OCI-LY1 (cell line): Measurements from ENCODE around the gene PXYLP1.

Experiments used
- H2AFZ ChIP-seq: fragments of 200-600 bp; sonication (generic), shearing (Covaris generic); 2 replicates; pipeline ENCODE4 v1.6.0; 2014; ENCODE audit warnings: antibody characterized with exemption, mild to moderate bottlenecking, low read length
- H3F3A ChIP-seq: fragments of 200-600 bp; sonication (generic), shearing (Covaris generic); 2 replicates; pipeline ENCODE4 v1.6.0; 2014; ENCODE audit warnings: mild to moderate bottlenecking, antibody characterized with exemption, low read length, moderate library complexity; ENCODE audit not compliant: insufficient read depth
- H3K27ac ChIP-seq: fragments of 200-600 bp; sonication (generic); 2 replicates; pipeline ENCODE4 v1.5.1; 2014; ENCODE audit warnings: low read length, mixed run types, mild to moderate bottlenecking, low read depth; ENCODE audit not compliant: poor library complexity, severe bottlenecking
- H3K27me3 ChIP-seq: fragments of 200-600 bp; sonication (generic); 2 replicates; pipeline ENCODE4 v1.6.0; 2014; ENCODE audit warnings: antibody characterized with exemption, mild to moderate bottlenecking, low read length, moderate library complexity; ENCODE audit not compliant: insufficient read depth
- H3K36me3 ChIP-seq: fragments of 200-600 bp; sonication (generic); 2 replicates; pipeline ENCODE4 v1.6.1; 2014; ENCODE audit warnings: mild to moderate bottlenecking, antibody characterized with exemption, low read length, moderate library complexity, mixed read lengths; ENCODE audit not compliant: insufficient read depth
- H3K4me1 ChIP-seq: fragments of 200-600 bp; sonication (generic); 2 replicates; pipeline ENCODE4 v1.5.1; 2014; ENCODE audit warnings: mild to moderate bottlenecking, low read length, moderate library complexity; ENCODE audit not compliant: insufficient read depth, severe bottlenecking
- H3K4me2 ChIP-seq: fragments of 200-600 bp; sonication (generic), shearing (Covaris generic); 2 replicates; pipeline ENCODE4 v1.6.1; 2014; ENCODE audit warnings: low read length
- H3K4me3 ChIP-seq: fragments of 200-600 bp; sonication (generic); 2 replicates; pipeline ENCODE4 v1.5.1; 2014; ENCODE audit warnings: low read length, low read depth, mild to moderate bottlenecking, mixed read lengths; ENCODE audit not compliant: poor library complexity, severe bottlenecking
- H3K79me2 ChIP-seq: fragments of 200-600 bp; shearing (Covaris generic); 2 replicates; pipeline ENCODE4 v1.6.1; 2016; ENCODE audit warnings: mixed run types, low read length, mixed read lengths; ENCODE audit not compliant: insufficient read depth
- H3K9ac ChIP-seq: fragments of 200-600 bp; sonication (generic), shearing (Covaris generic); 2 replicates; pipeline ENCODE4 v1.6.1; 2014; ENCODE audit warnings: mild to moderate bottlenecking, low read length, mixed read lengths
- H3K9me2 ChIP-seq: fragments of 200-600 bp; sonication (generic), shearing (Covaris generic); 2 replicates; pipeline ENCODE4 v1.6.1; 2014; ENCODE audit warnings: low read depth, mild to moderate bottlenecking, low read length, mixed read lengths
- H3K9me3 ChIP-seq: fragments of 200-600 bp; shearing (Covaris generic); 2 replicates; pipeline ENCODE4 v1.6.1; 2014; ENCODE audit warnings: low read length, mixed read lengths
- H4K20me1 ChIP-seq: fragments of 200-600 bp; sonication (generic), shearing (Covaris generic); 2 replicates; pipeline ENCODE4 v1.6.0; 2016; ENCODE audit warnings: mild to moderate bottlenecking, low read length; ENCODE audit not compliant: insufficient read depth
- EZH2 ChIP-seq: fragments of 200-600 bp; sonication (generic), shearing (Covaris generic); IDR thresholded peaks from 2 replicates; pipeline ENCODE4 v1.8.0; 2017; ENCODE audit warnings: borderline replicate concordance, mixed run types, mild to moderate bottlenecking, antibody characterized with exemption, low read length, moderate library complexity, mixed read lengths
- TF ChIP-seq, protein P1 (sequence below): fragments of 200-600 bp; sonication (generic), shearing (Covaris generic); IDR thresholded peaks from 2 replicates; pipeline ENCODE4 v1.5.1; 2017; ENCODE audit warnings: mild to moderate bottlenecking, antibody characterized with exemption, low read length, moderate library complexity, mixed read lengths

PXYLP1 gene

DNA sequence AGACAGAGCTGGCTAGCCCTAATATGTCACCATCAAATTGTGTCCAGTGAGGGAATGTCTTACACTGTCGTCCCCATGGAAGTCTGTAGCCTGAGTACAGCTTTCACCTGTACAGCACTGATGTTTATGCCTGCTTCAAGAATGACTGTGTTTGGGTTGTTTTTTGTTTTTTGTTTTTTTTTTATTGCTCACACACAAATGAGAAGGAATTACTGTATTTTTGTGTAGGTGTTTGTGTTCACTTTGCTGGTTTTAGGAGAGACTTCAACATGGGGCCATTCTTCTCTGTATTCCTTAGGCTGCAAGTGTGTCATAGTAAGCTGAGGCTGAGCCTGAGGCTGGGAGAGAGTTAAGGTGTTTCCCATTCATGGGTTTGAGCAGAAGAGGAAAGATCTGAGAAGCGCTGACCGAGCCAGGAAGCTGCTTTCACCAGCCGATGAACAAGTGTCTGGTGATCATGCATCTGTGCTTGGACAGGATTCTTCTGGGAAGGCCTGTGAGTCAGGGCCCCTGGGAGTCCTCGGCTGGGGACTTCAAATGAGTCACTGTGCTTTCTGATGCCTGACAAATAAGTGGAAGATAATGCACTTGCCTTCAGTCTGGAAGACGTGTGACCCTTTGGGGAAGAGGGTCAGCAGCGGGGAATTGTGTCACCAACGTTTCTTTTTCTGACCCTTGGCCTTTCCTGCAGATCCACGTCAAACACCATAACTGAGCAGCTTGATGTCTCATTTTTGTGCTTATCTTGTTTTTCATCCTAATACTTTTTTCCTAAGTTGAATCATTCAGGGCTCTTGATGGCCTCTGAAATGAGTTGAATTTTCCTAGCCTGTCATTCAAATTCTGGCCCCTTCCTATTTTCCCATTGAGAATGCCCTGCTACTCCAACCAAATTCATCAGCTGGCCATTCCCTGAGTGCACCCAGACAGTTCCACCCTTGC is 100.0 kb downstream of the PXYLP1 start:
- no peak overlapping the region for H3K4me2 ChIP-seq
- H3K27ac ChIP-seq = no peak overlapping the region
- H2AFZ ChIP-seq = no peak overlapping the region
- H3K36me3 ChIP-seq = no peaks in the 10 kb centered on the region
- no peaks in the 10 kb centered on the region for H4K20me1 ChIP-seq
- TF ChIP-seq, protein P1, sequence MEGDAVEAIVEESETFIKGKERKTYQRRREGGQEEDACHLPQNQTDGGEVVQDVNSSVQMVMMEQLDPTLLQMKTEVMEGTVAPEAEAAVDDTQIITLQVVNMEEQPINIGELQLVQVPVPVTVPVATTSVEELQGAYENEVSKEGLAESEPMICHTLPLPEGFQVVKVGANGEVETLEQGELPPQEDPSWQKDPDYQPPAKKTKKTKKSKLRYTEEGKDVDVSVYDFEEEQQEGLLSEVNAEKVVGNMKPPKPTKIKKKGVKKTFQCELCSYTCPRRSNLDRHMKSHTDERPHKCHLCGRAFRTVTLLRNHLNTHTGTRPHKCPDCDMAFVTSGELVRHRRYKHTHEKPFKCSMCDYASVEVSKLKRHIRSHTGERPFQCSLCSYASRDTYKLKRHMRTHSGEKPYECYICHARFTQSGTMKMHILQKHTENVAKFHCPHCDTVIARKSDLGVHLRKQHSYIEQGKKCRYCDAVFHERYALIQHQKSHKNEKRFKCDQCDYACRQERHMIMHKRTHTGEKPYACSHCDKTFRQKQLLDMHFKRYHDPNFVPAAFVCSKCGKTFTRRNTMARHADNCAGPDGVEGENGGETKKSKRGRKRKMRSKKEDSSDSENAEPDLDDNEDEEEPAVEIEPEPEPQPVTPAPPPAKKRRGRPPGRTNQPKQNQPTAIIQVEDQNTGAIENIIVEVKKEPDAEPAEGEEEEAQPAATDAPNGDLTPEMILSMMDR = no peak
- no peak for TF ChIP-seq EZH2
- H3K4me3 ChIP-seq = no peak overlapping the region
- H3K79me2 ChIP-seq = no peaks in the 10 kb centered on the region
- H3K9ac ChIP-seq = no peak overlapping the region
- H3K9me2 ChIP-seq = no peaks in the 10 kb centered on the region
- no peaks in the 10 kb centered on the region for H3K9me3 ChIP-seq
- no peaks in the 10 kb centered on the region for H3K27me3 ChIP-seq
- peaks cover 1% of the 10 kb centered on the region for H3K4me1 ChIP-seq
- no peaks in the 10 kb centered on the region for H3F3A ChIP-seq

DNA sequence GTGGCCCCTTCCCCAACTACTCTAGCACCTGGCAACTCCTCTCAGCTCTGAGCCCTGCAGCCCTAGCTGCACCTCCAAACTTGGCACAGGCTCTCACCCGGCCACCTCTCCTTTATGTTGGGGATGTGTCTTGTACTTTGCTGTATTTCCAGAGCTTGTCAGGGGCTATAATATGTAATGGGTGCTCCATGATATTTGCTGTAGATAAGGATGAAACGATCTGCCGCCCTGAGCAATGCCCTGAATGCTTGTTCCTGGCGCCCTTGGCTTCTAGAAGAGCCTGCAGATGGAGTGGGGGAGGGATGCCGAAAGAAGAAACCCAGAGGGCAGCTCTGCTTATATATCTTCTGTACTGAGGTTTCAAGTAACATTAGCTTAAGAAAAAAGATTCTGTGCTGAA is 100.8 kb downstream of the PXYLP1 start:
- Histone ChIP-seq H3K27me3 (no peaks in the 10 kb centered on the region), H3K4me1 (peaks cover 9% of the 10 kb centered on the region), H3K4me3 (no peak overlapping the region), H3K9ac (no peak overlapping the region), H3F3A (no peaks in the 10 kb centered on the region), H3K9me3 (no peaks in the 10 kb centered on the region), H3K79me2 (no peaks in the 10 kb centered on the region), H4K20me1 (no peaks in the 10 kb centered on the region), H3K9me2 (no peaks in the 10 kb centered on the region), H3K4me2 (no peak overlapping the region), H3K27ac (no peak overlapping the region), H2AFZ (no peak overlapping the region), H3K36me3 (no peaks in the 10 kb centered on the region)
- no peak for TF ChIP-seq EZH2
- TF ChIP-seq, protein P1 = no peak

DNA sequence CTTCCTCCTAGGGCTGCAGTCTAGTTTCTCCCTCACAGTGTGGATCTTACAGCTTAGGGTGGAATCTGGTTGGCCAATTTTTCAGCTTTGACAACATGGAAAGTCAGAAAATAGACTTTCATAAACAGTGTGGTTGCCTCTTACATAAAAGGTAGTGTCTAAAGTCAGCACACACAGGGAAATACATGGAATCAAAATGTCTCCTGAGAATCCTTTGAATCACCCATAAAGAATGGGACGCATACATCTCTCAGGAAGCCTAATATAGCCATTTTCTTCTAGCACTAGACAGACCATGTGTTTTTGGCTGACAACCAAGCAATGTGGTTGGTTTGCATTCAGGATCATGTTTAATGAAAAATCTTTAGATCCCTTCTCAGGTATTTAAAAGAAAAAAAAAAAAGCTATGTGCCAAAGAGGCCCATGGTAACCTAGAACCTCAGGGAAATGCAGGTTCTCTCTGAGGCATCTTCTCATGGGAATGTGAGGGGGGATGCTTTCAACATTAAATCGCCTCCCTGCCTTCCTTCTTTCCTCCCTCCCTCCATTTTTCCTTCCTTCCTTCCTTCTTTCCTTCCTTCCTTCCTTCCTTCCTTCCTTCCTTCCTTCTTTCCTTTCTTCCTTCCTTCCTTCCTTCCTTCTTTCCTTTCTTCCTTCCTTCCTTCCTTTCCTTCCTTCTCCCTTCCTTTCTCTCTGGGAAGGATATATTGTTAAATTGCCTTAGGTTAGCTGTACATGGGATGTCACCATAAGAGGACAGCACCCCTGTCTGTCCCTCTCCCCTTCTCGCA is 102.4 kb downstream of the PXYLP1 start:
- no peak overlapping the region for H3K27ac ChIP-seq
- no peaks in the 10 kb centered on the region for H3K27me3 ChIP-seq
- H3K9me2 ChIP-seq = no peaks in the 10 kb centered on the region
- no peak for TF ChIP-seq EZH2
- TF ChIP-seq, protein P1 = no peak
- H3K9me3 ChIP-seq = 0 out of 2 replicates have a peak, but pooled peaks cover 4% of the 10 kb centered on the region
- no peaks in the 10 kb centered on the region for H3K36me3 ChIP-seq
- H4K20me1 ChIP-seq = no peaks in the 10 kb centered on the region
- no peak overlapping the region for H3K4me3 ChIP-seq
- H3K4me2 ChIP-seq = no peak overlapping the region
- H3F3A ChIP-seq = no peaks in the 10 kb centered on the region
- H3K79me2 ChIP-seq = no peaks in the 10 kb centered on the region
- H3K4me1 ChIP-seq = peaks cover 10% of the 10 kb centered on the region
- no peak overlapping the region for H2AFZ ChIP-seq
- no peak overlapping the region for H3K9ac ChIP-seq
